Skeletal muscle tissue (tissue), 4 donors: ENCODE measurements around the gene FBRS. TPM values are rescaled to one million over a fixed set of nuclear protein-coding genes. Genes with fewer than 3 reads are reported as not detected.
A peak's percentile ranks its signal among the peaks of the same experiment; 100 is the strongest.
"Not testable (repeated sequence)": the region's sequence is repeated elsewhere in the genome, so short reads cannot be mapped to it uniquely, and the experiment has no call there.

Experiments
- H3K27ac ChIP-seq: one replicate; pipeline ENCODE4 v1.7.0; 2013; ENCODE audit warnings: mild to moderate bottlenecking, low read depth, low read length, inconsistent platforms
- H3K27me3 ChIP-seq, 3 donors: one replicate each; pipeline ENCODE4 v1.7.0; 2013; ENCODE audit warnings: low read length in 3 of 3; ENCODE audit not compliant: control insufficient read depth in 3 of 3, insufficient read depth in 3 of 3
- H3K36me3 ChIP-seq, 3 donors: one replicate each; pipeline ENCODE4 v1.7.0; 2013; ENCODE audit warnings: low read length in 3 of 3; ENCODE audit not compliant: control insufficient read depth in 3 of 3, insufficient read depth in 3 of 3
- H3K4me1 ChIP-seq, 3 donors: one replicate each; pipeline ENCODE4 v1.7.0; 2013; ENCODE audit warnings: low read length in 3 of 3, mild to moderate bottlenecking in 3 of 3; ENCODE audit not compliant: control insufficient read depth in 3 of 3, insufficient read depth in 3 of 3
- H3K4me3 ChIP-seq, 3 donors: one replicate each; pipeline ENCODE4 v1.7.0; 2013; ENCODE audit warnings: low read length in 3 of 3
- H3K9ac ChIP-seq, 3 donors: one replicate each; pipeline ENCODE4 v1.7.0; 2013; ENCODE audit warnings: low read length in 3 of 3, mild to moderate bottlenecking in 3 of 3, moderate library complexity in 2 of 3, low read depth in 1 of 3
- H3K9me3 ChIP-seq, 3 donors: one replicate each; pipeline ENCODE4 v1.7.0; 2013; ENCODE audit warnings: low read length in 3 of 3; ENCODE audit not compliant: control insufficient read depth in 3 of 3
- total RNA-seq: library from RNA; depleted of rRNA; stranded (reverse); fragments of >200 nt; gene quantifications from one replicate; pipeline ENCODE4 v1.2.3, GENCODE V29; 2014
- donor health status: Osteomylitis.

Gene FBRS
- total RNA-seq, 1 donor from 2014 or later = 7.3 TPM

- peaks cover 11 to 14% (median 12%) of the 10 kb centered on the region in 3 donors for H3K36me3 ChIP-seq
- not testable (repeated sequence) for H3K9me3 ChIP-seq, H3K27ac ChIP-seq, H3K9ac ChIP-seq, H3K4me3 ChIP-seq, H3K27me3 ChIP-seq
- H3K4me1 ChIP-seq = peaks cover 23 to 28% (median 23%) of the 10 kb centered on the region in 3 donors
These were observed 38.4 kb downstream of the FBRS start for GRCh38 chr16:30696646-30697045.

GRCh38 chr16:30697264-30698138 is 39.3 kb downstream of the FBRS start:
- no peaks in the 10 kb centered on the region for H3K27me3 ChIP-seq

DNA sequence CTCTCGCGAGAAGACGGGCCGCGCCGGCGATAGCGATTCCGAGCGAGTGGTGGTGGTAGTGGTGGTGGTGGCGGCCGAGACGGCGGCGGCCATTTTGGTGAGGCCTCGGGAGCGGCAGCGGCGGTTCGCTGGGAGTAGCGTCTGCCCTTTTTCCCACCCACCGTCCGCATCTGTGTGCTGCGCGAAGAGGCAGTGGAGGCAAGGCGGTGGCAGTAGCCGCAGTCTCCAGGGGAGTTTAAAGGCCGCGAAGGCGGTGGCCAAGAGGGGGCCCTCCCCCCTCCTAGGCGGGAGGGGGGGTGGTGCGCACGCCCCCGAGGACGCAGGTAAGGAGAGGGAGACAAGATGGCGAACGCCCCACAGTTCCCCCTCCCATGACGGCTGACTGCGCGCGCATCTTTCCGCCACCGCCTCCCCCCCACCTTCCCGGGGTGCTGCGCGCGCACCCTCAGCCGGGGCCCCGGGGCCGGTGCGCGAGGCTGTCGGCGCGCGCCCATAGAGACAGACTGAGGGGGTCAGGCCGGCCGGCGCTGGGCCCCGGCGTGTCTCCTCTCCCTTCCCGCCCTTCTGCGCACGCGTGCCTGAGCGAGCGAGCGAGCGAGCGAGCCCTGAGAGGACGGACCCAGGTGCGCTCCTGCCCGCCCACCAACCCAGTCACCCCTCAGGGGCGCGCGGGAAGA is 40.0 kb downstream of the FBRS start:
- H3K4me1 ChIP-seq = peaks cover 23 to 28% (median 23%) of the 10 kb centered on the region in 3 donors
- no peaks in the 10 kb centered on the region for H3K27me3 ChIP-seq
- H3K9ac ChIP-seq = peak overlapping the region; percentile 92 to 99 (median 99)
- peak overlapping the region; percentile 82 to 98 (median 92) for H3K4me3 ChIP-seq
- peak overlapping the region; percentile 100 for H3K27ac ChIP-seq
- H3K36me3 ChIP-seq = peaks cover 16 to 17% (median 16%) of the 10 kb centered on the region in 3 donors
- no peaks in the 10 kb centered on the region for H3K9me3 ChIP-seq

More at GRCh38 chr16:30697264-30698138, 39.3 kb downstream of the FBRS start:
- peaks cover 12 to 14% (median 13%) of the 10 kb centered on the region in 3 donors for H3K36me3 ChIP-seq
- peak overlapping the region; percentile 82 to 98 (median 92) for H3K4me3 ChIP-seq
- peak overlapping the region; percentile 66 to 99 (median 99) for H3K9ac ChIP-seq
- peaks cover 23 to 28% (median 23%) of the 10 kb centered on the region in 3 donors for H3K4me1 ChIP-seq
- peak overlapping the region; percentile 100 for H3K27ac ChIP-seq
- no peaks in the 10 kb centered on the region for H3K9me3 ChIP-seq

DNA sequence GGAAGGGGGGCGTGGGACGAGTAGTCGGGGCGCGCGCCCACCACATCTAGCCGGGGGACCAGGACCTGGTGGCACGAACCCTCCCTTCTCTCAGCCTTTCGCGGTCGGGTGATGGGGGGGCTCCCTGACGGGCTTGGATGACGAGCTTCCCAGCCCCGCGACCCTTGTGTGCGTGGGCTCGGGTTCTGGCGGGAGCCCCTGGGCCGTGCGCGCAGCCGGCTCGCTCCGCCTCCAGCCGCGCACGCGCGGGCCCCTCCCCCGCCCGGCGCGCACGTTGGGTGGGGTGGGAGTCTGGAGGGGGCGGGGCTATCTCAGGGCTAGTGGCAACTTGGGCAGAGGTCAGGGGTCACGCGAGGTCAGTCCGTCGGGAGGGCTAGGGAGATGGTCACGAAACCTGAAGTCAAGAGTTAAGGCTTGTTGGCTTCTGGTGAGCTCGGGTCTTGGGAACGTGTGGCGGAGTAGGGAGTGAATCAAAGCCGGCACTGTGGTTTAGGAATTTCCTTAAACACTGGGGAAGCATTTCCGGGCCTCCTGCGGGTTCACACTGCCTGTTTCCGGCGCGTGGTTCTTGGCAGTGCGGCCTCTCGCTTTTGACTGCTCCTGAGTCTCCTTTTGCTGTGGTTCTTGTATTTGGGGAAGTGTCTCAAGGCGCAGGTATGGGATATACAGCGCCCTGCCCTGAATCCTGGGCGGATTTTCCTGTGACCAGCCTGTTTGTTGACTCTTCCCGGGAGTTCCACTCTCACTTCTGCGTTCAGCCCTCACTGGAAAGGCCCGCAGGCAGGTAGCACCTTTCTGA is 40.8 kb downstream of the FBRS start, which contains the start of gene SRCAP:
Gene SRCAP (plus strand): TSS at position 356 of the 799 bp plus-strand sequence. CDS start 1,654 bp downstream, outside the sequence.
- H3K36me3 ChIP-seq = peaks cover 18 to 22% (median 18%) of the 10 kb centered on the region in 3 donors
- peak within 1 kb of the TSS; percentile 82 to 98 (median 92) for H3K4me3 ChIP-seq
- H3K9me3 ChIP-seq = no peaks in the 10 kb centered on the region
- peaks cover 21 to 26% (median 23%) of the 10 kb centered on the region in 3 donors for H3K4me1 ChIP-seq
- H3K27ac ChIP-seq = peak within 1 kb of the TSS; percentile 100
- H3K9ac ChIP-seq = peak within 1 kb of the TSS; percentile 92 to 99 (median 99)
- no peaks in the 10 kb centered on the region for H3K27me3 ChIP-seq

- Histone ChIP-seq H3K4me1 (peaks cover 21 to 26% (median 23%) of the 10 kb centered on the region in 3 donors), H3K27me3 (no peaks in the 10 kb centered on the region), H3K36me3 (peaks cover 24 to 28% (median 25%) of the 10 kb centered on the region in 3 donors), H3K4me3 (peak overlapping the region; percentile 82 to 98 (median 92)), H3K9ac (peak overlapping the region; percentile 66 to 99 (median 99)), H3K27ac (peak overlapping the region; percentile 100), H3K9me3 (no peaks in the 10 kb centered on the region)
These were observed 41.4 kb downstream of the FBRS start for GRCh38 chr16:30699615-30700099.

DNA sequence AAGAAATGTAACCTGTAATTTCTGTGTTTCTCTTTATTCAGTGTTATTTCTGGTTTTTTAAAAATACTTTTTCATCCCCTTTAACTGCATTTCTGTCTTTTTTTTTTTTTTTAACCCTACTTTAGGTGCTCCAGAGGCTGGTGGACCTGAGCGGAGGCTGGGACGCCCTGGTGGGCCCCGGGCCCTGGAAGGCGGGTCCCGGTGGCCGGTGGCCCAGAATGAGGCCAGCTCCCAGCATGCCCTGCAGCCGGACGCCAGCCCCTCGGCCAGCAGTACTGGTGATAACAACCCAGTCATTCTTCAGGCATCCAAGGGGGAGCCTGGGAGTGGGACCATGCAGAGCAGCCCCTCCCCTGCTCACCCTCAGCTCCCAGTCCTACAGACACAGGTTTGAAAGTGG is 42.3 kb downstream of the FBRS start:
- H3K36me3 ChIP-seq = peaks cover 30 to 33% (median 31%) of the 10 kb centered on the region in 3 donors
- H3K9ac ChIP-seq = peak overlapping the region in 1 of 3 donors; percentile 1
- peaks cover 21 to 26% (median 23%) of the 10 kb centered on the region in 3 donors for H3K4me1 ChIP-seq
- no peak overlapping the region for H3K4me3 ChIP-seq
- H3K27me3 ChIP-seq = no peaks in the 10 kb centered on the region
- H3K9me3 ChIP-seq = no peaks in the 10 kb centered on the region
- no peak overlapping the region for H3K27ac ChIP-seq

- Histone ChIP-seq H3K36me3 (peaks cover 35 to 37% (median 35%) of the 10 kb centered on the region in 3 donors), H3K9me3 (no peaks in the 10 kb centered on the region), H3K27ac (no peak overlapping the region), H3K4me3 (no peak overlapping the region), H3K27me3 (no peaks in the 10 kb centered on the region), H3K4me1 (peaks cover 21 to 26% (median 23%) of the 10 kb centered on the region in 3 donors), H3K9ac (peak overlapping the region in 1 of 3 donors; percentile 1)
These were observed 42.7 kb downstream of the FBRS start for GRCh38 chr16:30700971-30701370.

GRCh38 chr16:30703071-30703470 is 44.8 kb downstream of the FBRS start:
- H3K9me3 ChIP-seq, H3K4me3 ChIP-seq, H3K9ac ChIP-seq, H3K27ac ChIP-seq, H3K27me3 ChIP-seq: not testable (repeated sequence)
- peaks cover 15 to 19% (median 18%) of the 10 kb centered on the region in 3 donors for H3K4me1 ChIP-seq
- H3K36me3 ChIP-seq = peaks cover 55 to 58% (median 56%) of the 10 kb centered on the region in 3 donors

GRCh38 chr16:30703971-30704370 is 45.7 kb downstream of the FBRS start:
- peaks cover 64 to 67% (median 64%) of the 10 kb centered on the region in 3 donors for H3K36me3 ChIP-seq
- H3K27ac ChIP-seq = no peak overlapping the region
- no peaks in the 10 kb centered on the region for H3K9me3 ChIP-seq

More at GRCh38 chr16:30703971-30704370, 45.7 kb downstream of the FBRS start:
- H3K4me1 ChIP-seq = peaks cover 15 to 19% (median 18%) of the 10 kb centered on the region in 3 donors
- no peaks in the 10 kb centered on the region for H3K27me3 ChIP-seq
- H3K9ac ChIP-seq = no peak overlapping the region
- no peak overlapping the region for H3K4me3 ChIP-seq
